ENCODE data around the gene ANG.
A peak's percentile ranks its signal among the peaks of the same experiment; 100 is the strongest.
"Not testable (repeated sequence)": the region's sequence is repeated elsewhere in the genome, so short reads cannot be mapped to it uniquely, and the experiment has no call there.

ANG gene

GRCh38 chr14:20699931-20700330 lies 11.4 kb downstream of the ANG start:
- no peak for DNase-seq

GRCh38 chr14:20700965-20701364 lies 12.4 kb downstream of the ANG start:
- DNase-seq, result not testable (repeated sequence)

- DNase-seq, result no peak
Observed at GRCh38 chr14:20706657-20707355, 18.2 kb downstream of the ANG start.

GRCh38 chr14:20707622-20708021 lies 19.1 kb downstream of the ANG start:
- no peak for DNase-seq

GRCh38 chr14:20711261-20711660 lies 22.7 kb downstream of the ANG start:
- DNase-seq, result no peak

GRCh38 chr14:20711685-20712084 lies 23.1 kb downstream of the ANG start:
- DNase-seq, result no peak

- no peak for DNase-seq
Observed at GRCh38 chr14:20712904-20713303, 24.3 kb downstream of the ANG start.

GRCh38 chr14:20714593-20715250 lies 26.2 kb downstream of the ANG start:
- DNase-seq, result peak in 1 of 2 donors; percentile 26

- DNase-seq, result no peak
Observed at GRCh38 chr14:20719777-20720176, 31.2 kb downstream of the ANG start.

GRCh38 chr14:20720741-20721140 lies 32.2 kb downstream of the ANG start:
- DNase-seq, result no peak

GRCh38 chr14:20722016-20722415 lies 33.5 kb downstream of the ANG start:
- DNase-seq, result no peak

GRCh38 chr14:20723488-20723887 lies 34.9 kb downstream of the ANG start:
- DNase-seq, result no peak

GRCh38 chr14:20726121-20726520 lies 37.6 kb downstream of the ANG start:
- DNase-seq, result not testable (repeated sequence)

- no peak for DNase-seq
Observed at GRCh38 chr14:20726531-20726930, 38.0 kb downstream of the ANG start.

- no peak for DNase-seq
Observed at GRCh38 chr14:20730891-20731290, 42.3 kb downstream of the ANG start.

GRCh38 chr14:20732477-20732876 lies 43.9 kb downstream of the ANG start:
- DNase-seq, result no peak

GRCh38 chr14:20732979-20733635 lies 44.5 kb downstream of the ANG start:
- no peak for DNase-seq

GRCh38 chr14:20733684-20734429 lies 45.3 kb downstream of the ANG start:
- no peak for DNase-seq

GRCh38 chr14:20734430-20734806 lies 45.9 kb downstream of the ANG start:
- DNase-seq, result no peak

GRCh38 chr14:20738292-20738691 lies 49.7 kb downstream of the ANG start:
- DNase-seq, result not testable (repeated sequence)

- DNase-seq, result no peak
Observed at GRCh38 chr14:20742132-20742531, 53.6 kb downstream of the ANG start.

- DNase-seq, result no peak
Observed at GRCh38 chr14:20743556-20743955, 55.0 kb downstream of the ANG start.
